ENCODE data around the gene FFAR1.

FFAR1 gene

GRCh38 chr19:35331551-35332214 is 16.0 kb upstream of the FFAR1 start:
- no peak for DNase-seq (ENCODE audit: extremely low spot score)
- CTCF ChIA-PET, result no interaction called here
- TF ChIP-seq SP1 (IDR thresholded peaks at IDR 0.05) (no peak), FOXK2 (IDR thresholded peaks at IDR 0.05) (no peak), BHLHE40 (IDR thresholded peaks at IDR 0.05; ENCODE audit: borderline replicate concordance) (no peak), ARNT (IDR thresholded peaks at IDR 0.05) (no peak), SUZ12 (IDR thresholded peaks at IDR 0.05) (no peak), HDGF (IDR thresholded peaks at IDR 0.05; ENCODE audit: borderline replicate concordance) (no peak), NFRKB (IDR thresholded peaks at IDR 0.05) (no peak), ZNF384 (IDR thresholded peaks at IDR 0.05) (no peak), FOXA1 (IDR thresholded peaks at IDR 0.05) (no peak), ELF4 (IDR thresholded peaks at IDR 0.05) (no peak), CTBP1 (IDR thresholded peaks at IDR 0.05; ENCODE audit: borderline replicate concordance) (no peak), TARDBP (IDR thresholded peaks at IDR 0.05) (no peak), FOXM1 (IDR thresholded peaks at IDR 0.05; ENCODE audit: borderline replicate concordance) (no peak), L3MBTL2 (conservative IDR thresholded peaks at IDR 0.05) (no peak), LEF1 (IDR thresholded peaks at IDR 0.05; ENCODE audit: borderline replicate concordance) (no peak)
- TF ChIP-seq, protein P1, sequence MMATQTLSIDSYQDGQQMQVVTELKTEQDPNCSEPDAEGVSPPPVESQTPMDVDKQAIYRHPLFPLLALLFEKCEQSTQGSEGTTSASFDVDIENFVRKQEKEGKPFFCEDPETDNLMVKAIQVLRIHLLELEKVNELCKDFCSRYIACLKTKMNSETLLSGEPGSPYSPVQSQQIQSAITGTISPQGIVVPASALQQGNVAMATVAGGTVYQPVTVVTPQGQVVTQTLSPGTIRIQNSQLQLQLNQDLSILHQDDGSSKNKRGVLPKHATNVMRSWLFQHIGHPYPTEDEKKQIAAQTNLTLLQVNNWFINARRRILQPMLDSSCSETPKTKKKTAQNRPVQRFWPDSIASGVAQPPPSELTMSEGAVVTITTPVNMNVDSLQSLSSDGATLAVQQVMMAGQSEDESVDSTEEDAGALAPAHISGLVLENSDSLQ (IDR thresholded peaks at IDR 0.05), result no peak
- POLR2A ChIA-PET, result no interaction called here

DNA sequence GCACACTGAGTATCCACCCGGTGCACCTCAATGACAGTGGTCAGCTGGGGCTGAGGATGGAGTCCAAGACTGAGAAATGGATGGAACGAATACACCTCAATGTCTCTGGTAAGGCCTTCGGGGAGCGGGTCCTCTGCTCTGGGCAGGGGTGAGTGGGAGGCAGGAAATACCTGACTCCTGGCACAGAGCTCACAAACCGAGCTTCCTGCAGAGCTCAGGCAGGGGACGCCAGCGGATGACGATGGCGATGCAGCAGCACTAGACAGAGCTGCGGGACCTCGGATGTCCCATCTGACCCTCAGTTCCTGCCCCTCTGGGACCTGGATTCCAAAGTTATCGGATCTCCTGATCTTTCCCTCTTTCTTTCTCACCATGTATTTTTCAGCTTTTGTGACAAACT is 14.9 kb upstream of the FFAR1 start:
- no peak for DNase-seq (ENCODE audit: extremely low spot score)
- ChIA-PET CTCF (no interaction called here), POLR2A (no interaction called here)
- TF ChIP-seq ZNF384 (IDR thresholded peaks at IDR 0.05) (no peak), ARNT (IDR thresholded peaks at IDR 0.05) (no peak)

- no peak for DNase-seq (ENCODE audit: extremely low spot score)
- TF ChIP-seq SUZ12 (IDR thresholded peaks at IDR 0.05) (no peak), ELF4 (IDR thresholded peaks at IDR 0.05) (no peak), BHLHE40 (IDR thresholded peaks at IDR 0.05; ENCODE audit: borderline replicate concordance) (no peak), SP1 (IDR thresholded peaks at IDR 0.05) (no peak), HDGF (IDR thresholded peaks at IDR 0.05; ENCODE audit: borderline replicate concordance) (no peak)
- TF ChIP-seq, protein P1 (IDR thresholded peaks at IDR 0.05), result no peak
- POLR2A ChIA-PET, result no interaction called here
- CTCF ChIA-PET, result interaction anchor here (1.3 kb wide), 1 partner anchor 19 kb away, joined by 3 read pairs; no protein-coding TSS in a partner anchor
These were observed 13.5 kb upstream of the FFAR1 start for GRCh38 chr19:35334144-35334753.

DNA sequence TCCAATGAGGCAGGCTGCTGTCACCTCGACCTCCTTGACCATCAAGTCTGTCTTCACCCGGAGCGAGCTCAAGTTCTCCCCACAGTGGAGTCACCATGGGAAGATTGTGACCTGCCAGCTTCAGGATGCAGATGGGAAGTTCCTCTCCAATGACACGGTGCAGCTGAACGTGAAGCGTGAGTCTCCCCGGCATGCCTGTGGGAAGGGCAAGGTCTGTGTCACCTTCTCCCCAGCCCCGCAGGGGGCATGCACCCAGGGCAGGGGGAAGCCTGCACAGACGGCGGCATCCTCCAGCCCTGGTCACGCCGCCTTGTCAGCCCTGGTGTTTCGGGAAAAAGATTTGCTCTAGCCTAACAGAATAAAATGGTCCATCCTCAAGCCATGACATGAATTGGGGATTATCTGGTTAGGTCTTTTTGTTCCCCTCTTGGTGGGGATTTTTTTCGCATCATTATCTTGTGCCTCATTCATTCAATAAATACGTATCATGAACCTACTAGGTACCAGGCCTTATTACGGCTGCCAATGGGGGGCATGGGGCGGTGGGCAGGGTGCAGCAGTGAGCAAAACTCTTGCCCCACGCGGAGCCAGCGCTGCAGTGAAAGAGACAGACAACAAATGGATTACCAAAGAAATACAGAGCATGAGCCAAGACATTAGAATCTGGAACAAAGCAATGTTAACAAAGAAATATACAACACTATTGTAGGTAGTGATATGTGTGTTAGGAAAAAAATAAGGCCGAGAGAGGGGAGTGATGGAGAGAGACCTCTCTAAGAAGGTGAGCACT is 11.3 kb upstream of the FFAR1 start:
- TF ChIP-seq, protein P1 (IDR thresholded peaks at IDR 0.05), result no peak
- TF ChIP-seq HDGF (IDR thresholded peaks at IDR 0.05; ENCODE audit: borderline replicate concordance), result no peak
- no peak for TF ChIP-seq ELF4 (IDR thresholded peaks at IDR 0.05)
- POLR2A ChIA-PET, result no interaction called here
- DNase-seq (ENCODE audit: extremely low spot score), result no peak
- CTCF ChIA-PET, result no interaction called here

DNA sequence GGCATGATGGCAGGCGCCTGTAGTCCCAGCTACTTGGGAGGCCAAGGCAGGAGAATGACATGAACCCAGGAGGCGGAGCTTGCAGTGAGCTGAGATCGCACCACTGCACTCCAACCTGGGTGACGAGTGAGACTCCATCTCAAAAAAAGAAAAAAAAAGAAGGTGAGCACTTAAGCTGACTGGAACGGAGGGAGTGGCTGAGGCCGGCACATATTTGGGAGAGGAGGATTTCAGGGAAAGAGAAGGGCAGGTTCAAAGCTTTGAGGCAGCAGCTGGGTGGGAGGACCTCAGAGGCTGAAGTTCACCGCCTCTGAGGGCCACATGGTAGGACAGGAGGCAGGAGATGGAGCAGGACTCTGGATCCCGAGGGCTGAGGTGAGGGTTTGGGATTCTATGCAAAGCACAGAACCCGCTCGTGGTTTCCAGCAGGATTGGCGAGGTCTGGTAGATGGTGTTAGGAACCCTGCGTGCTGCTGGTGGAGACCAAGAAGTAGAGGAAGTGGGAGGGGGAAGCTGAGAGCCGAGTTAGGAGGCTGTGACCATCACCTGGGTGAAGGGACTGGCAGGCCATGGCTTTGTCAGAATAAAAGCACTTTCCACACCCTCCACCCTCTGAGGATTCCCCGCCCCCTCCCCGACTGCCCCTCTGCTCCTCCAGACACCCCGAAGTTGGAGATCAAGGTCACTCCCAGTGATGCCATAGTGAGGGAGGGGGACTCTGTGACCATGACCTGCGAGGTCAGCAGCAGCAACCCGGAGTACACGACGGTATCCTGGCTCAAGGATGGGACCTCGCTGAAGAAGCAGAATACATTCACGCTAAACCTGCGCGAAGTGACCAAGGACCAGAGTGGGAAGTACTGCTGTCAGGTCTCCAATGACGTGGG is 10.4 kb upstream of the FFAR1 start:
- TF ChIP-seq LEF1 (IDR thresholded peaks at IDR 0.05; ENCODE audit: borderline replicate concordance), result no peak
- no peak for TF ChIP-seq L3MBTL2 (conservative IDR thresholded peaks at IDR 0.05)
- TF ChIP-seq ZNF384 (IDR thresholded peaks at IDR 0.05), result no peak
- TF ChIP-seq ELF4 (IDR thresholded peaks at IDR 0.05), result no peak
- TF ChIP-seq HDGF (IDR thresholded peaks at IDR 0.05; ENCODE audit: borderline replicate concordance), result no peak
- no peak for TF ChIP-seq FOXA1 (IDR thresholded peaks at IDR 0.05)
- no peak for TF ChIP-seq BHLHE40 (IDR thresholded peaks at IDR 0.05; ENCODE audit: borderline replicate concordance)
- no peak for TF ChIP-seq SP1 (IDR thresholded peaks at IDR 0.05)
- TF ChIP-seq TARDBP (IDR thresholded peaks at IDR 0.05), result no peak
- TF ChIP-seq NFRKB (IDR thresholded peaks at IDR 0.05), result no peak
- no peak for TF ChIP-seq SUZ12 (IDR thresholded peaks at IDR 0.05)
- TF ChIP-seq CTBP1 (IDR thresholded peaks at IDR 0.05; ENCODE audit: borderline replicate concordance), result no peak
- no peak for TF ChIP-seq FOXM1 (IDR thresholded peaks at IDR 0.05; ENCODE audit: borderline replicate concordance)
- TF ChIP-seq FOXK2 (IDR thresholded peaks at IDR 0.05), result no peak
- TF ChIP-seq, protein P1 (IDR thresholded peaks at IDR 0.05), result no peak
- no peak for TF ChIP-seq ARNT (IDR thresholded peaks at IDR 0.05)
- POLR2A ChIA-PET, result no interaction called here
- CTCF ChIA-PET, result interaction anchor here (0.7 kb wide), 1 partner anchor 16 kb away, joined by 7 read pairs; no protein-coding TSS in a partner anchor
- DNase-seq (ENCODE audit: extremely low spot score), result no peak
